ENCODE measurements around the gene EVX2. TPM values are rescaled to one million over a fixed set of nuclear protein-coding genes. Genes with fewer than 3 reads are reported as not detected.

EVX2 gene
- total RNA-seq, 1 experiment from 2014 or later = not detected

DNA sequence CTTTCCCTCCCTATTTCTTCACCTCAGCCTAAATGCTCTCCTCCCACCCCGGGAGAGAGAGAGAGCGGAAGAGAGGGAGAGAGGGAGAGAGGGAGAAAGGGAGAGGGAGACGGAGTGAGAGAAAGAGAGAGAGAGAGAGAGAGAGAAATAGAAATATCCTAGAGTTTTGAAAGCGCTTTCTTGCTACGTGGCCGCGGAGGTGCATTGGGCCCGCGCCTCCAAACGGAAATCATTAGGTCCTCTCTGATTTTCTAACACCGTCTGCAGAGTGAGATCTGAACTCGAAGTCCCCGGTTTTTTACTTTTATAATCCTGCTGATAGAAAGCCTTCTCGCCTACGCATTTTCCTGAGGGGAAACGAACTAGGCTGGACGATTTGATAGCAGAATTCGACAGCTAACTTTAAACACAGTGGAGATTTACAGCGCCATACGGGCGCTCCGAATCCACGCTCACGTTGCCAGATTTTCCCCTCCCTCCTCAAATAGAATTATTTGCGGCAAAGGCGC is 903 bp upstream of the EVX2 start:
- intact Hi-C loops (cut with micrococcal nuclease) = loop anchor here (5.0 kb wide), 2 partner anchors 82 to 242 kb away; partner anchors contain the start of gene LNPK
- Histone ChIP-seq H3K4me1 (ENCODE audit: insufficient read depth, low read length) (peaks cover 12% of the 10 kb centered on the region), H4K20me1 (ENCODE audit: low read length) (no peaks in the 10 kb centered on the region), H2AFZ (ENCODE audit: low read length) (no peak overlapping the region), H3F3A (ENCODE audit: low read length, unreplicated experiment) (no peaks in the 10 kb centered on the region), H3K9me2 (replicated peaks; ENCODE audit: low read length) (no peaks in the 10 kb centered on the region), H3K4me2 (ENCODE audit: low read length) (no peak overlapping the region), H3K27ac (ENCODE audit: low read length) (no peak overlapping the region), H3K27me3 (ENCODE audit: low read length) (peaks cover 36% of the 10 kb centered on the region), H3K9me3 (ENCODE audit: low read length) (no peaks in the 10 kb centered on the region), H3K9ac (ENCODE audit: low read length) (no peak overlapping the region), H3K79me2 (ENCODE audit: low read length) (no peaks in the 10 kb centered on the region), H3K4me3 (ENCODE audit: low read length) (no peak overlapping the region), H3K36me3 (ENCODE audit: low read depth, low read length) (no peaks in the 10 kb centered on the region)
- BruUV-seq (replicated peaks) = no TSS peak
- DNase-seq (no peak), ATAC-seq (no peak)
- CTCF ChIA-PET = no interaction called here
- TF ChIP-seq EZH2 (IDR thresholded peaks at IDR 0.05; ENCODE audit: low read length, unreplicated experiment) = no peak
- TF ChIP-seq, protein P1, sequence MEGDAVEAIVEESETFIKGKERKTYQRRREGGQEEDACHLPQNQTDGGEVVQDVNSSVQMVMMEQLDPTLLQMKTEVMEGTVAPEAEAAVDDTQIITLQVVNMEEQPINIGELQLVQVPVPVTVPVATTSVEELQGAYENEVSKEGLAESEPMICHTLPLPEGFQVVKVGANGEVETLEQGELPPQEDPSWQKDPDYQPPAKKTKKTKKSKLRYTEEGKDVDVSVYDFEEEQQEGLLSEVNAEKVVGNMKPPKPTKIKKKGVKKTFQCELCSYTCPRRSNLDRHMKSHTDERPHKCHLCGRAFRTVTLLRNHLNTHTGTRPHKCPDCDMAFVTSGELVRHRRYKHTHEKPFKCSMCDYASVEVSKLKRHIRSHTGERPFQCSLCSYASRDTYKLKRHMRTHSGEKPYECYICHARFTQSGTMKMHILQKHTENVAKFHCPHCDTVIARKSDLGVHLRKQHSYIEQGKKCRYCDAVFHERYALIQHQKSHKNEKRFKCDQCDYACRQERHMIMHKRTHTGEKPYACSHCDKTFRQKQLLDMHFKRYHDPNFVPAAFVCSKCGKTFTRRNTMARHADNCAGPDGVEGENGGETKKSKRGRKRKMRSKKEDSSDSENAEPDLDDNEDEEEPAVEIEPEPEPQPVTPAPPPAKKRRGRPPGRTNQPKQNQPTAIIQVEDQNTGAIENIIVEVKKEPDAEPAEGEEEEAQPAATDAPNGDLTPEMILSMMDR (conservative IDR thresholded peaks at IDR 0.05; ENCODE audit: low read depth, low read length) = no peak
- no peak for TF ChIP-seq EZH2phosphoT487 (IDR thresholded peaks at IDR 0.05; ENCODE audit: borderline replicate concordance, low read length)
- POLR2A ChIA-PET (ENCODE audit: unreplicated experiment) = no interaction called here

DNA sequence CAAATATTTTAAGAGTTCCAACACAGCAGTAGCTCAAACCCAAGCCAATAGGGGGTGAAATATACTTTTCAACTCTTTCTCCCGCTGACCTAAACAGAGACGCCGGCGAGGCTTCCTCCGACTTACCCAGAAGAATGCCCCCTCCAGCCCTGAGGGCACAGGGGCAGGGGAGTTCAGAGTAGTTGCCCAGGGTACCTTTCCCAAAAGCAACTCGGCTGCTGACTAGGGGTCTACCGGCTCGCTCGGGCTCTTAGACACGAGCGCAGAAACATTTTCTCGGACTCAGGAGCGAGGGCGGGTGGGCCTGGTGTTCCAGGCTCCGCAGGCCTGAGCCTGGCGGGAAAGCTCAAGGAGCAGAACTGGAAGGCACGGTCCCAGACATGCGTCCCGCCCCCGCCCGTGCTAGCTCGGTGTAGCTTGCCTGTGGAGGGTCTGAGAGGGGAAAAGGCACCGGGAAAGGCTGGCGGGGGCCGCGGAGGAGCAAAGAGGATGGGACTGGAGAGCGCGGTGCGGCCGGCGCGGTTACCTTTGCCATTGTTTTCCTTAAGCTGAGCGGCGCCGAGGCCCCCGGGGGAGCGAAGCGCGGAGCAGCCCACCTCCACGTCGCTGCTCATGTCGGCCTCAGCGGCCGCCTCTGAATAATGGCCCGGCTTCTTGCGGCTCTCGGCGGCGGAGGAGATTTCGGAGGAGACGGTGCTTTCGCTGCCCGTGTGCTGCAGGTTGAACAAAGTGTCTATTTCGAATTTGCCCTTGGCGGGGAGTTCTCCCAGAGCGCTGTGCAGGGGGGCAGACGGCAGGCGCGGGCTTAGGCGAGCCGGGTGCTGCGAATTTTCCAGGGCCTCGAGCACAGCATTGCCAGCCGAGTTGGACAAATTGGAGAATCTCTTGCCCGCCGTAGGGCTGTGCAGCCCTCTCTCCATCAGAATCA is 674 bp downstream of the EVX2 start:
- no peak for DNase-seq
- H3K4me2 ChIP-seq (ENCODE audit: low read length) = no peak overlapping the region
- no peaks in the 10 kb centered on the region for H3K9me3 ChIP-seq (ENCODE audit: low read length)
- no peak overlapping the region for H3K4me3 ChIP-seq (ENCODE audit: low read length)
- no TSS peak for BruUV-seq (replicated peaks)
- no peak overlapping the region for H2AFZ ChIP-seq (ENCODE audit: low read length)
- H3K36me3 ChIP-seq (ENCODE audit: low read depth, low read length) = no peaks in the 10 kb centered on the region
- no peak for ATAC-seq
- H4K20me1 ChIP-seq (ENCODE audit: low read length) = no peaks in the 10 kb centered on the region
- H3F3A ChIP-seq (ENCODE audit: low read length, unreplicated experiment) = no peaks in the 10 kb centered on the region
- no peaks in the 10 kb centered on the region for H3K9me2 ChIP-seq (replicated peaks; ENCODE audit: low read length)
- ChIA-PET POLR2A (ENCODE audit: unreplicated experiment) (no interaction called here), CTCF (no interaction called here)
- no peak overlapping the region for H3K9ac ChIP-seq (ENCODE audit: low read length)
- no peaks in the 10 kb centered on the region for H3K79me2 ChIP-seq (ENCODE audit: low read length)
- no peak overlapping the region for H3K27ac ChIP-seq (ENCODE audit: low read length)
- TF ChIP-seq EZH2 (IDR thresholded peaks at IDR 0.05; ENCODE audit: low read length, unreplicated experiment) (no peak), EZH2phosphoT487 (IDR thresholded peaks at IDR 0.05; ENCODE audit: borderline replicate concordance, low read length) (no peak)
- TF ChIP-seq, protein P1 (conservative IDR thresholded peaks at IDR 0.05; ENCODE audit: low read depth, low read length) = no peak
- peaks cover 9% of the 10 kb centered on the region for H3K4me1 ChIP-seq (ENCODE audit: insufficient read depth, low read length)
- H3K27me3 ChIP-seq (ENCODE audit: low read length) = peaks cover 34% of the 10 kb centered on the region
- intact Hi-C loops (cut with micrococcal nuclease) = no loop called here

DNA sequence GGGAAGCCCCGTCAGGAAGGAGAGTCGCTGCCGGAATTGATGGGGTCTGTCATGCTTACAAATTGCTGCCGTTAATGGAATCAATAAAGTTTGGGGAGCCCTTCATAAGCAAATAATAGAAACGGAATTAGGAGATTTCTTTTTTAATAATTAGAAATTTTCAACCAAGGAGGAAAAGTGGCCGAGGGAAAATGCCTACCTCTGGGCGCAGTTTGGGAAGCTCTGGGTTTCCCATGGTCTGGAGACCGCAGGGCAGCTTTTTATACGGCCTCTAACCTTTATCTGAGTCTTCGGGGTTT is 1.3 kb downstream of the EVX2 start:
- Histone ChIP-seq H3F3A (ENCODE audit: low read length, unreplicated experiment) (no peaks in the 10 kb centered on the region), H3K9me3 (ENCODE audit: low read length) (no peaks in the 10 kb centered on the region), H4K20me1 (ENCODE audit: low read length) (no peaks in the 10 kb centered on the region), H3K79me2 (ENCODE audit: low read length) (no peaks in the 10 kb centered on the region), H3K36me3 (ENCODE audit: low read depth, low read length) (no peaks in the 10 kb centered on the region), H2AFZ (ENCODE audit: low read length) (no peak overlapping the region), H3K4me3 (ENCODE audit: low read length) (no peak overlapping the region), H3K9ac (ENCODE audit: low read length) (no peak overlapping the region), H3K4me1 (ENCODE audit: insufficient read depth, low read length) (peaks cover 4% of the 10 kb centered on the region; the same call in 1 of the 2 replicates), H3K27me3 (ENCODE audit: low read length) (peaks cover 38% of the 10 kb centered on the region), H3K9me2 (replicated peaks; ENCODE audit: low read length) (no peaks in the 10 kb centered on the region), H3K27ac (ENCODE audit: low read length) (no peak overlapping the region), H3K4me2 (ENCODE audit: low read length) (no peak overlapping the region)
- no TSS peak for BruUV-seq (replicated peaks)
- ATAC-seq (no peak), DNase-seq (no peak)
- POLR2A ChIA-PET (ENCODE audit: unreplicated experiment) = no interaction called here
- TF ChIP-seq EZH2phosphoT487 (IDR thresholded peaks at IDR 0.05; ENCODE audit: borderline replicate concordance, low read length) (no peak), EZH2 (IDR thresholded peaks at IDR 0.05; ENCODE audit: low read length, unreplicated experiment) (no peak)
- TF ChIP-seq, protein P1 (conservative IDR thresholded peaks at IDR 0.05; ENCODE audit: low read depth, low read length) = no peak
- CTCF ChIA-PET = no interaction called here
- intact Hi-C loops (cut with micrococcal nuclease) = no loop called here

Data from PC-3 (cell line).